GM23248 (cell line): Measurements from ENCODE around the gene SNTG2.

Experiments used
- EZH2 ChIP-seq: fragments of 200-600 bp; sonication (generic); IDR thresholded peaks from 2 replicates; pipeline ENCODE4 v1.6.1; 2018; ENCODE audit warnings: antibody characterized with exemption, mild to moderate bottlenecking; ENCODE audit not compliant: insufficient read depth, poor library complexity, severe bottlenecking
- EZH2phosphoT487 ChIP-seq: fragments of 200-600 bp; sonication (generic); IDR thresholded peaks from 2 replicates; pipeline ENCODE4 v1.6.1; 2018; ENCODE audit warnings: antibody characterized with exemption, moderate library complexity, mild to moderate bottlenecking, low read depth; ENCODE audit not compliant: insufficient read depth

- no peak for TF ChIP-seq EZH2
- no peak for TF ChIP-seq EZH2phosphoT487
Measured at GRCh38 chr2:1249897-1250687, 299.4 kb downstream of the SNTG2 start.
